Measurements from ENCODE around the gene CORO1C.

Gene CORO1C

DNA sequence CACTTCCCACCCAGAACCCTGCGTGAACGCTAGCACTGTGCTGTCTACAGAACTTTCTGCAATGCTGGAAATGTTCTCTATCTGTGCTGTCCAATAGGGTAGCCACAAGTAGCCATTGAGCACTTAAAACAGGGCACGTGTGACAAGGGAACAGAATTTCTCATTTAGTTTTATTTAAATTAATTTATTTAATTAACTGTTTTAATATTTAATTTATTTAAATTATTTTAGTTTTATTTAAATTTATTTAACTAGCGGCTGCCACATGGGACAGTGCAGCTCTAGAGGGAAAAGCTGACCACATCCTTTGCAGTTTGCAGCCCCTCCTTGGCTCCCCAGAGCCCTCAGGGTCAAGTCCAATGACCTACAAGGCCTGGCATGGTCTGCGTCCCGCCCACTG, 35.0 kb upstream of the CORO1C start:
- no peak for DNase-seq (ENCODE audit: low spot score)
- in situ Hi-C loops (cut with MboI; ENCODE audit: low sequenced_read_pairs, unreplicated experiment): no loop called here
- TF ChIP-seq, protein P1, sequence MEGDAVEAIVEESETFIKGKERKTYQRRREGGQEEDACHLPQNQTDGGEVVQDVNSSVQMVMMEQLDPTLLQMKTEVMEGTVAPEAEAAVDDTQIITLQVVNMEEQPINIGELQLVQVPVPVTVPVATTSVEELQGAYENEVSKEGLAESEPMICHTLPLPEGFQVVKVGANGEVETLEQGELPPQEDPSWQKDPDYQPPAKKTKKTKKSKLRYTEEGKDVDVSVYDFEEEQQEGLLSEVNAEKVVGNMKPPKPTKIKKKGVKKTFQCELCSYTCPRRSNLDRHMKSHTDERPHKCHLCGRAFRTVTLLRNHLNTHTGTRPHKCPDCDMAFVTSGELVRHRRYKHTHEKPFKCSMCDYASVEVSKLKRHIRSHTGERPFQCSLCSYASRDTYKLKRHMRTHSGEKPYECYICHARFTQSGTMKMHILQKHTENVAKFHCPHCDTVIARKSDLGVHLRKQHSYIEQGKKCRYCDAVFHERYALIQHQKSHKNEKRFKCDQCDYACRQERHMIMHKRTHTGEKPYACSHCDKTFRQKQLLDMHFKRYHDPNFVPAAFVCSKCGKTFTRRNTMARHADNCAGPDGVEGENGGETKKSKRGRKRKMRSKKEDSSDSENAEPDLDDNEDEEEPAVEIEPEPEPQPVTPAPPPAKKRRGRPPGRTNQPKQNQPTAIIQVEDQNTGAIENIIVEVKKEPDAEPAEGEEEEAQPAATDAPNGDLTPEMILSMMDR (IDR thresholded peaks at IDR 0.05; ENCODE audit: borderline replicate concordance, control extremely low read depth, extremely low read depth, insufficient read depth, missing control alignments): no peak

DNA sequence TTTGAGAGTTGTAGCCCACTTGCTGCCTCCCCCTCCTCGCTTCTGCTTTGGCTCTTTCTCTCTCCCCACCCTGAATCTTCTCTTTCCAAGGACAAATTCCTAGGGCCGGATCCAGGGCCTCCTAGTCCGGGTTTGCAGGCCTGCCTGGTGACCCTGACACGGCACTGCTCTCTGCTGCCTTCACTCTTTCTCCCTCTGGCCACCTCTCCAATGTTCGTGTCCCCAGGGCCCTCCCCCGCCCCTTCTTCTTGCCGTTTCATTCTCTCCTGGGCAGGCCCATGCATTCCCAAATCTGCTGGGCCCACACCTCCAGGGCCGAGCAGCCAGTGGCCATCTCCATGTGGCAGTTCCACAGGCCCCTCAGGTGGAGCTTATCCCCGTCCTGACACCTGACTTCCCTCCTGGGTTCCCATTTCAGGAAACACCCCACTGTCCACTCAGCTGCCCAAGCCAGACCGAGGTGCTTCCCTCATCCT, 34.0 kb upstream of the CORO1C start:
- TF ChIP-seq, protein P1 (IDR thresholded peaks at IDR 0.05; ENCODE audit: borderline replicate concordance, control extremely low read depth, extremely low read depth, insufficient read depth, missing control alignments): no peak
- in situ Hi-C loops (cut with MboI; ENCODE audit: low sequenced_read_pairs, unreplicated experiment): no loop called here
- no peak for DNase-seq (ENCODE audit: low spot score)

DNA sequence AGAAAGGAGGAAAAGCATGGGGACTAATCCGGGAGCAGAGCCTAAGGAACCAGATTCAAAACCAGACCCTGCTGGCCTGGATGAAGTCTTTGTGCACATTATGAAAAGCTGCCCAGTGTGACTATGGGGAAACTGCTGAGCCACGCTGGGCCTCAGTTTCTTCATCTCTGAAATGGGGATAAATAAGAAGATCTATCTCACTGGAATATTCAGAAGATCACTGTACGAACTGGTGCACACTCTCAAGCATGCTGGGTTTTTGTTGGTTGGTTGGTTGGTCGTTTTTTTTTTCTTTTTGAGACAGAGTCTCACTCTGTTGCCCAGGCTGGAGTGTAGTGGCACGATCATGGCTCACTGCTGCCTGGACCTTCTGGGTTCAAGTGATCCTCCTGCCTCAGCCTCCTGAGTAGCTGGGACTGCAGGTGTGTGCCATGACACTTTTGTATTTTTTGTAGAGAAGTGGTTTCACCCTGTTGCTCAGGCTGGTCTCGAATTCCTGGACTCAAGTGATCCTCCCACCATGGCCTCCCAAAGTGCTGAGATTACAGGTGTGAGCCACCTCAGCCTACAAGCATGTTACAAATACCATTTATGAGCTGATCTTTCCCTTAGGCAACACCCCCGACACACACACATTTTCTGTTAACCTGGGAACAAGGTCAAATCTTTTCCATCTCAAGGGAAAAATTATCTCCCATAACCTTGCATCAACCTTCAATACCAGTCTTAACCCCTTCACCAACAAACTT, 33.4 kb upstream of the CORO1C start:
- in situ Hi-C loops (cut with MboI; ENCODE audit: low sequenced_read_pairs, unreplicated experiment): no loop called here
- no peak for DNase-seq (ENCODE audit: low spot score)
- TF ChIP-seq, protein P1 (IDR thresholded peaks at IDR 0.05; ENCODE audit: borderline replicate concordance, control extremely low read depth, extremely low read depth, insufficient read depth, missing control alignments): no peak

DNA sequence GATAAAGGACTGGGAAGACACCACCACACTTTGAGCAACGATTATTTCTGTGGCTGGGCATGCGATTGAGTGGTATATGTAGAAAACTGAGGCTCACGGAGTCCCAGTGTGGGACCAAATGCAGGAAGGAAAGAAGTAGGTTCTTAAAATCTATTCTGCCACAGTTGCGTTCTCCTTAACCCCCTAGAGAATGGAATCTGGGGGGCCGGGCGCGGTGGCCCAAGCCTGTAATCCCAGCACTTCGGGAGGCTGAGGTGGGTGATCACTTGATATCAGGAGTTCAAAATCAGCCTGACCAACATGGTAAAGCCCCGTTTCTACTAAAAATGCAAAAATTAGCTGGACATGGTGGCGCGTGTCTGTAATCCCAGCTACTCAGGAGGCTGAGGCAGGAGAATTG, 29.9 kb upstream of the CORO1C start:
- in situ Hi-C loops (cut with MboI; ENCODE audit: low sequenced_read_pairs, unreplicated experiment): no loop called here
- no peak for DNase-seq (ENCODE audit: low spot score)
- TF ChIP-seq, protein P1 (IDR thresholded peaks at IDR 0.05; ENCODE audit: borderline replicate concordance, control extremely low read depth, extremely low read depth, insufficient read depth, missing control alignments): no peak

DNA sequence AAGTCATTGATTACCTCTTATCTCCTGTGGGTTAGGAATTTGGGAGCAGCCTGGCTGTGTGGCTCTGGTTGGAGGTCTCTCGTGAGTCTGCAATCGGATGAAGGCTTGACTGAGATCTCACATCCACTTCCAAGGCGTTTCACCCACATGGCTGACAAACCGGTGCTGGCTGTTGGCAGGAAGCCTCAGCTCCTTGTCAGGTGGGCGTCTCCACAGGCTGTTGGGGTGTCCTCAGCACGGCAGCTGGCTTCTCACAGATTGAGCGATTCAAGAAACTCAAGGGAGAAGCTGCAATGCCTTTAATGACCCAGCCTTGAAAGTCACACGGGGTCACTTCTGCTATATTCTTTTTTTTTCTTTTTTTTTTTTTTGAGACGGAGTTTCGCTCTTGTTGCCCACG, 28.6 kb upstream of the CORO1C start:
- DNase-seq (ENCODE audit: low spot score): no peak
- in situ Hi-C loops (cut with MboI; ENCODE audit: low sequenced_read_pairs, unreplicated experiment): no loop called here
- TF ChIP-seq, protein P1 (IDR thresholded peaks at IDR 0.05; ENCODE audit: borderline replicate concordance, control extremely low read depth, extremely low read depth, insufficient read depth, missing control alignments): no peak

DNA sequence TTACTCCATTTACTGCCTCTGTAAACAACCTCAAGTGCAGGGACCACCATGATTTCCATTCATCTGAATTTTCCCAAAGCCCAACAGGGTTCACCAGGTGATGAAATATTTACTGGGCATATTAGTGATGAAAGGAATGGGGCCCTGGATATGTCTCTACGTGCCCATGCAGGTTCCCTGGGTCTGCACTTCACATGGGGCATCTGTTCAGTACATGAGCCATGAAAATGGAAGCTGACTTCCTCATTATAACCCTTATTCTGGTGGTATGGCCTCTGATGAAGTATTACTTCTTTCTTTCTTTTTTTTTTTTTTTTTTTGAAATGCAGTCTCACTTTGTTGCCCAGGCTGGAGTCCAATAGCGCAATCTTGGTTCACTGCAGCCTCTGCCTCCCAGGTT, 26.5 kb upstream of the CORO1C start:
- TF ChIP-seq, protein P1 (IDR thresholded peaks at IDR 0.05; ENCODE audit: borderline replicate concordance, control extremely low read depth, extremely low read depth, insufficient read depth, missing control alignments): no peak
- no peak for DNase-seq (ENCODE audit: low spot score)
- in situ Hi-C loops (cut with MboI; ENCODE audit: low sequenced_read_pairs, unreplicated experiment): no loop called here

All from GM13976 (cell line).